ENCODE measurements around the gene FIZ1.

GRCh38 chr19:55549500-55550320, 49.6 kb downstream of the FIZ1 start:
- TF ChIP-seq POLR2A (IDR thresholded peaks at IDR 0.05) (no peak), CTCF (IDR thresholded peaks at IDR 0.05) (no peak)

Data from esophagus squamous epithelium (tissue), 4 donors.